GM12878 (cell line): ENCODE measurements around the gene SLC9A8. TPM values are rescaled to one million over a fixed set of nuclear protein-coding genes. Genes with fewer than 3 reads are reported as not detected.

Experiments
- ATAC-seq: fragments of 200-7000 bp; cut with Tn5 transposase; 3 replicates; pipeline ENCODE4 v1.9.1; 2020; ENCODE audit warnings: mild to moderate bottlenecking, moderate library complexity
- BruUV-seq: library from RNA; stranded (reverse); fragments of 400-500 nt; replicated peaks from 2 replicates; lab custom pipeline; 2021; lab: Mats Ljungman, UMichigan
- CTCF ChIA-PET: fragments of 300-600 bp; sonication (Branson Sonifier 250); formaldehyde crosslinking; extraction: SDS; loops from one replicate; lab custom pipeline; 2021; ENCODE audit warnings: inconsistent platforms; lab: Yijun Ruan, JAX
- POLR2A ChIA-PET: fragments of 350-600 bp; formaldehyde crosslinking; extraction: SDS; loops from one replicate; lab custom pipeline; 2021; ENCODE audit warnings: inconsistent platforms; lab: Charles Lee
- RAD21 ChIA-PET: fragments of 300-600 bp; sonication (Branson Sonifier 250); formaldehyde crosslinking; loops from one replicate; lab custom pipeline; 2023; ENCODE audit warnings: antibody characterized with exemption; ENCODE audit not compliant: unreplicated experiment; lab: Charles Lee
- SMC1A ChIA-PET: fragments of 300-600 bp; sonication (Branson Sonifier 250); formaldehyde crosslinking; loops from one replicate; lab custom pipeline; 2023; ENCODE audit not compliant: unreplicated experiment, uncharacterized antibody; lab: Charles Lee
- DNase-seq: peaks from one replicate; pipeline ENCODE4 v3.0.0-alpha.2; 2011; ENCODE audit warnings: low read depth, low spot score
- FAIRE-seq: peaks from 3 replicates; lab custom pipeline; 2011; peaks lifted over from hg19 to GRCh38; lab: Jason Lieb, UNC
- H2AFZ ChIP-seq: 2 replicates; pipeline ENCODE4 v1.6.0; 2011; ENCODE audit warnings: low read depth, low read length, control low read depth; ENCODE audit not compliant: control insufficient read depth
- H3K27ac ChIP-seq: 2 replicates; pipeline ENCODE4 v1.5.1; 2011; ENCODE audit warnings: control low read depth; ENCODE audit not compliant: control insufficient read depth, insufficient read depth
- H3K27me3 ChIP-seq, 2 experiments: replicated peaks in 1 of 2; 2 replicates each; pipeline versions ENCODE4 v1.6.0 to v1.6.1; 2011; ENCODE audit warnings: low read length in 1 of 2; ENCODE audit not compliant: control insufficient read depth in 2 of 2, insufficient read depth in 2 of 2
- H3K36me3 ChIP-seq, 2 experiments: 2 replicates each; pipeline ENCODE4 v1.5.1; 2011; ENCODE audit warnings: low read length in 1 of 2; ENCODE audit not compliant: control insufficient read depth in 2 of 2, insufficient read depth in 2 of 2
- H3K4me1 ChIP-seq: 2 replicates; pipeline ENCODE4 v1.6.1; 2011; ENCODE audit warnings: mild to moderate bottlenecking, low read length, moderate library complexity, mixed read lengths; ENCODE audit not compliant: control insufficient read depth, insufficient read depth
- H3K4me2 ChIP-seq: 2 replicates; pipeline ENCODE4 v1.6.0; 2011; ENCODE audit warnings: control low read depth; ENCODE audit not compliant: control insufficient read depth, insufficient read depth
- H3K4me3 ChIP-seq: fragments of 200-600 bp; sonication (generic); 2 replicates; pipeline ENCODE4 v1.5.1; 2016
- H3K79me2 ChIP-seq: 2 replicates; pipeline ENCODE4 v1.6.0; 2011; ENCODE audit warnings: low read length; ENCODE audit not compliant: control insufficient read depth, insufficient read depth
- H3K9ac ChIP-seq: 2 replicates; pipeline ENCODE4 v1.8.0; 2011; ENCODE audit warnings: low read length, control low read depth, mixed read lengths; ENCODE audit not compliant: control insufficient read depth, insufficient read depth
- H3K9me3 ChIP-seq: replicated peaks from 3 replicates; pipeline ENCODE4 v1.5.1; 2011; ENCODE audit warnings: mild to moderate bottlenecking, low read length; ENCODE audit not compliant: control insufficient read depth, insufficient read depth
- H4K20me1 ChIP-seq: 2 replicates; pipeline ENCODE4 v1.6.0; 2011; ENCODE audit not compliant: control insufficient read depth, insufficient read depth
- CEBPB ChIP-seq, 2 experiments: fragments of 150-350 bp in 1 of 2; IDR thresholded peaks; 2 replicates each; pipeline ENCODE4 v1.6.1; 2012 to 2014; ENCODE audit warnings: low read depth in 2 of 2, low read length in 2 of 2, borderline replicate concordance in 1 of 2, inconsistent platforms in 1 of 2
- CHD1 ChIP-seq: IDR thresholded peaks from 2 replicates; pipeline ENCODE4 v1.6.1; 2012; ENCODE audit warnings: low read depth, low read length, improper control_type of control experiment
- EED ChIP-seq: sonication (generic); IDR thresholded peaks from 2 replicates; pipeline ENCODE4 v1.6.1; 2016; ENCODE audit warnings: antibody characterized with exemption, low read depth
- ETV6 ChIP-seq, 2 experiments: fragments of 450-650 bp in 1 of 2; IDR thresholded peaks in 1 of 2; conservative IDR thresholded peaks in 1 of 2; 2 replicates each; pipeline ENCODE4 v1.6.1; 2014; ENCODE audit warnings: antibody characterized with exemption in 1 of 2, borderline replicate concordance in 1 of 2, low read depth in 1 of 2, mild to moderate bottlenecking in 1 of 2, moderate library complexity in 1 of 2
- GABPA ChIP-seq: IDR thresholded peaks from 2 replicates; pipeline ENCODE4 v1.6.1; 2014; ENCODE audit warnings: antibody characterized with exemption, low read depth, mild to moderate bottlenecking, inconsistent platforms
- HSF1 ChIP-seq: fragments of 150-350 bp; IDR thresholded peaks from 2 replicates; pipeline ENCODE4 v1.6.1; 2014; ENCODE audit warnings: mild to moderate bottlenecking, low read depth, low read length
- IRF3 ChIP-seq: fragments of 450-650 bp; IDR thresholded peaks from 2 replicates; pipeline ENCODE4 v1.6.1; 2014; ENCODE audit warnings: mild to moderate bottlenecking
- IRF5 ChIP-seq: fragments of 450-650 bp; IDR thresholded peaks from 2 replicates; pipeline ENCODE4 v1.6.1; 2017; ENCODE audit warnings: borderline replicate concordance
- NR2C1 ChIP-seq: fragments of 450-650 bp; IDR thresholded peaks from 2 replicates; pipeline ENCODE4 v1.6.1; 2017; ENCODE audit warnings: antibody characterized with exemption, mild to moderate bottlenecking, moderate library complexity
- PAX8 ChIP-seq: fragments of 450-650 bp; IDR thresholded peaks from 2 replicates; pipeline ENCODE4 v1.6.1; 2017; ENCODE audit warnings: mild to moderate bottlenecking, moderate library complexity
- PML ChIP-seq: IDR thresholded peaks from 2 replicates; pipeline ENCODE4 v1.6.1; 2012; ENCODE audit warnings: low read length, inconsistent platforms
- RBBP5 ChIP-seq: fragments of 200-600 bp; sonication (generic); conservative IDR thresholded peaks from 2 replicates; pipeline ENCODE4 v1.6.1; 2016
- TAF1 ChIP-seq: IDR thresholded peaks from 2 replicates; pipeline ENCODE4 v1.6.1; 2011; ENCODE audit warnings: mild to moderate bottlenecking, low read depth, low read length, borderline replicate concordance
- ZNF687 ChIP-seq: fragments of 450-650 bp; IDR thresholded peaks from 2 replicates; pipeline ENCODE4 v1.6.1; 2017; ENCODE audit warnings: mild to moderate bottlenecking, moderate library complexity
- WGBS: methylation state at CpG from one replicate; pipeline ENCODE4 v1.1.6; 2016; ENCODE audit warnings: low lambda C conversion rate; ENCODE audit not compliant: insufficient replicate concordance, insufficient coverage; ENCODE audit errors: missing lambda C conversion rate; 5-methylcytosine and 5-hydroxymethylcytosine counted together
- in situ Hi-C: fragments of 300-500 bp; cut with MboI; formaldehyde crosslinking; loops from 9 replicates; pipeline ENCODE4 v1.14.3; 2018; ENCODE audit warnings: mixed read lengths
- intact Hi-C: fragments of 100-400 bp; cut with micrococcal nuclease; formaldehyde crosslinking; loops from one replicate; pipeline ENCODE4 v1.14.2; 2022; ENCODE audit not compliant: unreplicated experiment
- polyA plus RNA-seq, 11 experiments: library from polyadenylated mRNA; depleted of rRNA in 4 of 11; unstranded in 6 of 11; stranded (reverse) in 5 of 11; fragments of >200 nt; fragmentation: Nextera tagmentation in 4 of 11; fragmentation: Illumina TruSeq in 1 of 11; extraction: Ambion mirVana in 4 of 11; extraction: Trizol in 1 of 11; gene quantifications; 1 replicate in 1 of 11; 2 replicates in 10 of 11; pipeline versions ENCODE4 v1.2.1 to v1.2.3, GENCODE V29; 2011 to 2016; ENCODE audit warnings: inconsistent platforms in 2 of 11, missing spikeins in 2 of 11, low read depth in 1 of 11
- total RNA-seq, 4 experiments: library from RNA; depleted of rRNA in 3 of 4; stranded (reverse); fragments of >200 nt in 3 of 4; fragmentation: Illumina TruSeq in 1 of 4; extraction: Trizol in 1 of 4; gene quantifications; 2 replicates each; pipeline versions ENCODE4 v1.2.1 to v1.2.3, GENCODE V29; 2013 to 2021

The SLC9A8 gene
- total and polyA plus RNA-seq, 10 of the 15 experiments (the other 5 are each of a cell fraction or from before 2014, with no cell fraction given) = 0.40 to 15.5 (median 6.5) TPM

- ATAC-seq = no peak
- POLR2A ChIA-PET = interaction anchor here (2.7 kb wide), 1 partner anchor 20 kb away, joined by 9 read pairs; no protein-coding TSS in a partner anchor
- no peak for TF ChIP-seq GABPA
- TF ChIP-seq HSF1 = no peak
- TF ChIP-seq ZNF687 = no peak
- no peak for TF ChIP-seq CEBPB (IDR thresholded peaks at IDR 0.05; ENCODE audit: borderline replicate concordance in 1 of 2, low read depth in 2 of 2, low read length in 2 of 2)
- TF ChIP-seq RBBP5 = no peak
- TF ChIP-seq TAF1 = no peak
- TF ChIP-seq NR2C1 = no peak
- TF ChIP-seq ETV6 (conservative IDR thresholded peaks at IDR 0.05 in 1 of 2, IDR thresholded peaks at IDR 0.05 in 1 of 2; ENCODE audit: borderline replicate concordance in 1 of 2, low read depth in 1 of 2) = no peak
- TF ChIP-seq PML = no peak
- TF ChIP-seq IRF5 = no peak
- no peak for TF ChIP-seq IRF3
- no peak for TF ChIP-seq PAX8
- no peak for TF ChIP-seq CHD1
- TF ChIP-seq EED = no peak
Observed at GRCh38 chr20:49795135-49795424, 17.5 kb upstream of the SLC9A8 start.

More at GRCh38 chr20:49795135-49795424, 17.5 kb upstream of the SLC9A8 start:
- DNase-seq (no peak), FAIRE-seq (no peak)
- ChIA-PET CTCF (interaction anchor here (0.6 to 1.0 kb wide), 3 partner anchors 27 to 187 kb away, joined by 3 read pairs; no protein-coding TSS in a partner anchor), RAD21 (interaction anchor here (1.0 kb wide), 1 partner anchor 51 kb away, joined by 3 read pairs; no protein-coding TSS in a partner anchor), SMC1A (interaction anchor here (0.7 to 1.3 kb wide), 5 partner anchors 16 to 255 kb away, joined by 3 to 4 read pairs (median 3); no protein-coding TSS in a partner anchor)
- no peaks in the 10 kb centered on the region; the same call in 1 of the 2 replicates for H3K4me1 ChIP-seq
- no peak overlapping the region for H3K9ac ChIP-seq
- intact Hi-C loops (no loop called here), in situ Hi-C loops (no loop called here)
- H2AFZ ChIP-seq = no peak overlapping the region
- no peaks in the 10 kb centered on the region for H3K79me2 ChIP-seq
- H3K9me3 ChIP-seq = no peaks in the 10 kb centered on the region; the same call in 2 of the 3 replicates
- no peaks in the 10 kb centered on the region for H3K27me3 ChIP-seq
- no peaks in the 10 kb centered on the region for H3K36me3 ChIP-seq
- no TSS peak for BruUV-seq
- no peak overlapping the region for H3K4me2 ChIP-seq
- no peaks in the 10 kb centered on the region for H4K20me1 ChIP-seq
- H3K4me3 ChIP-seq = no peak overlapping the region
- WGBS = 86% methylated on average over 2 of the region's 2 CpGs
- no peak overlapping the region for H3K27ac ChIP-seq
